D721Med (cell line): Measurements from ENCODE around the gene EXOG.

Experiments
- DNase-seq: peaks from one replicate; pipeline ENCODE4 v3.0.0; 2011; ENCODE audit warnings: low spot score; ENCODE audit not compliant: insufficient read length
- FAIRE-seq: peaks from 2 replicates; lab custom pipeline; 2011; peaks lifted over from hg19 to GRCh38; lab: Jason Lieb, UNC
- CTCF ChIP-seq: IDR thresholded peaks from 2 replicates; pipeline ENCODE4 v1.5.1; 2012; ENCODE audit warnings: mild to moderate bottlenecking, control low read depth; ENCODE audit not compliant: insufficient read depth; ENCODE audit errors: missing control alignments

The EXOG gene

DNA sequence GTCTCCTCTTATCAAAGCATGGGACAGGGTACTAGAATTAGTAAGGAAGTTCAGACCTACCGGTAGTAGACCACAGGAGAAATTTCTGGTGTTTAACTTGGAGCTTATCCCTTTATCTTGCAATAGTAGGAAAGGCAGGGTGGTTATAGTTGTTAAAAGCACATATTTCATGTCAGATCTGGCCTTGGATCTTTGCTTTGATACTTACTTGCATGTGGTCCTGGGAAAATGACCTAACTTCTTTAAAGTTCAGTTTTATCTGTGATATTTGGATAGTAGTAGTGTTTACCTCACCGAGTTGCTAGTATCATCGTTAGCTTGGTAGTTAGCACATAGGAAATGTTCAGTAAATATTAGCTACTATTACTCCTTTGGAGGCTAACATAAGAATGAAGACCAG, 15.4 kb downstream of the EXOG start:
- DNase-seq (no peak), FAIRE-seq (no peak)
- TF ChIP-seq CTCF = no peak

DNA sequence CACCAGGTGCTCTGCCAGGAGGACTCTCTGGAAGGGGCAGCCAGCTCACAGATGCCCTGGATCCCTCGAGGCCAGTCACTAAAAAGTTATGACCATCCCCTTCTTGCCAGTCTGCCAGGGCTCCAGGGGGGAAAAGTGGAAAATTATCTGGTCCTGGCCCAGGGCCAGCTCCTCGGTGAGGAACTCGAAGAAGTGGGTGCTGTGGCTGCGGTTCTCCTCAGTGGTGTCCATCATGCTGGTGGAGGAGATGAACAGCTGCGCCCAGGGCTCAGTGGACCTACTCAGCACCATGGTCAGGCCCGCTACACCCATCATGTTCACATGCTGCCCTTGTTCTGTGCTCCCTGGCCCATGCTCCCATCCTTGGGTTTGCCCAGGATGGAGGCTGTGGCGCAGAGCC, 19.2 kb downstream of the EXOG start:
- no peak for FAIRE-seq
- DNase-seq = no peak
- no peak for TF ChIP-seq CTCF

DNA sequence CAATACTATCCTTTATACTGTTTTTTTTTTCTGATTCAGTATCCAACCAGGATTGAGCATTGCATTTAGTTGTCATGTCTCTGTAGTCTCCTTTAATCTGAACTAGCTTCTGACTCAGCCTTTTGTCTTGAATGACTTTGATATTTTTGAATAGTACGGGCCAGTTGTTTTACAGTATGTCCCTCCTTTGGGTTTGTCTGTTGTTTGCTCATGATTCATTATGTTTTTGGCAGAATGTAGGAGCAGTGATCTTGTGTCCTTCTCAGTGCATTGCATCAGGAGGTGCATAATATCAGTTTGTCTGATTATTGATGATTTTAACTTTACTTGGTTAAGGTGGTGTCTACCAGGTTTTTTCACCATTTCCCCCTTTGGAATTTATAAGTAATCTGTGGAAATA, 20.5 kb downstream of the EXOG start:
- no peak for TF ChIP-seq CTCF
- no peak for FAIRE-seq
- DNase-seq = no peak

DNA sequence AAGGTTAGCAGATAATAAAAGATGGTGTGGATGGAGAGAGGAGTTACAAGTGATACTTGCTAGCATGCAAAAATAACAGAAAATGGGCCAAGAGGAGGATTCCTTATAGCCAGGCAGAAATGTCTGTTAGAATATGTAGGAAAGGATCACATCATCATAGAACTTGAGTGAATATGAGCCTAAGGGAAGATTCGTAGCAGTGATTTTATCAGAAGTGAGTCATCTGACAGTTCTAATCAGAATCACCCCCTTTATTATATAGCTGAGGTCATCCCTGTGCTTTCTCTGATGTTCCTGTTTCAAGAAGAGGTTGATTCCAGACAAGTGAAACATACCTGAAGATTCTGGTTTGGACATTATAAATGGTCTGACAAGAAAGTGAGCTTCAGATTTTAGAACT, 22.9 kb downstream of the EXOG start:
- FAIRE-seq (no peak), DNase-seq (no peak)
- TF ChIP-seq CTCF = no peak

DNA sequence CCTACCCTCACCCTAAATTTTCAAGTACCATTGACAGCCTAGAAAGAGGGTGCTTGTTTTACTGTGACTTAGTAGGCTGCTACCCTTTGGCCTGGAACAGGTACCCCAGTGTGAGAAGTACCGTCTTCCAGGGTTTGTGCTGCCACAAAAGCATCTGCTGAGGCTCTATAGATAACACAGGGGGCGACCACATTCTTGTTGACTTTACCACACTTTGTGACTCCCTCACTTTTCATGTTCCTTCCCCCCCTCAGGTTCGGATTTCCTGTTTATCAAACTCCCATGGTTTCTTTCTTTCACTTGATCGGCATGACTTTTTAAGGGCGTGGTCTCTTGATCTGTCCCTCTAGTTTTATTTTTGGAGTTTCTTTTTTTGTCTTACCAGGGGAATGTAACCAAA, 23.5 kb downstream of the EXOG start:
- TF ChIP-seq CTCF = no peak
- DNase-seq = no peak
- no peak for FAIRE-seq

GRCh38 chr3:38521391-38521987, 25.3 kb downstream of the EXOG start:
- TF ChIP-seq CTCF = peak; percentile 87
- DNase-seq (no peak), FAIRE-seq (peak; percentile 29)

GRCh38 chr3:38522002-38522401, 25.9 kb downstream of the EXOG start:
- FAIRE-seq (no peak), DNase-seq (no peak)
- no peak for TF ChIP-seq CTCF
